ENCODE results near the gene CBFB.

DNA sequence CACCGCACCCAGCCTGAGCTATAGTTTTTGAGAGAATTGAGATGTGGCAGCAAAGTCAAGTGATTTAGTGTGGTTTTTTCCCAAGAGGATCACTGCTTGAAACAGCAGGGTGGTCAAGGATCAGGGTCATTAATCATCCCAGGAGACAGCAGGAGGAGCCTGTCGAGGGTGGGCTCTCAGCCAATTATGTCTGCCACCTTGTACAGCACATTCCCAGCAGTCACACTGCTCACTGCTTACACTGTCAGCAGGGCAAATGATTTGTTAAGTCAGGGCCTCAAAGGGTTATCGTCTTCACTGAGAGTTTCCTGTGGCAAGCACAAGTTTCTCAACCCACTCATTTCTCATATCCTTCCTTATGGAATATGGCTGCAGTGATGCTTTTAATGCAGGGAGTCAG lies 108.7 kb downstream of the CBFB start:
- TF ChIP-seq POLR2A (IDR thresholded peaks at IDR 0.05), result no peak
- TF ChIP-seq, protein P1, sequence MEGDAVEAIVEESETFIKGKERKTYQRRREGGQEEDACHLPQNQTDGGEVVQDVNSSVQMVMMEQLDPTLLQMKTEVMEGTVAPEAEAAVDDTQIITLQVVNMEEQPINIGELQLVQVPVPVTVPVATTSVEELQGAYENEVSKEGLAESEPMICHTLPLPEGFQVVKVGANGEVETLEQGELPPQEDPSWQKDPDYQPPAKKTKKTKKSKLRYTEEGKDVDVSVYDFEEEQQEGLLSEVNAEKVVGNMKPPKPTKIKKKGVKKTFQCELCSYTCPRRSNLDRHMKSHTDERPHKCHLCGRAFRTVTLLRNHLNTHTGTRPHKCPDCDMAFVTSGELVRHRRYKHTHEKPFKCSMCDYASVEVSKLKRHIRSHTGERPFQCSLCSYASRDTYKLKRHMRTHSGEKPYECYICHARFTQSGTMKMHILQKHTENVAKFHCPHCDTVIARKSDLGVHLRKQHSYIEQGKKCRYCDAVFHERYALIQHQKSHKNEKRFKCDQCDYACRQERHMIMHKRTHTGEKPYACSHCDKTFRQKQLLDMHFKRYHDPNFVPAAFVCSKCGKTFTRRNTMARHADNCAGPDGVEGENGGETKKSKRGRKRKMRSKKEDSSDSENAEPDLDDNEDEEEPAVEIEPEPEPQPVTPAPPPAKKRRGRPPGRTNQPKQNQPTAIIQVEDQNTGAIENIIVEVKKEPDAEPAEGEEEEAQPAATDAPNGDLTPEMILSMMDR (IDR thresholded peaks at IDR 0.05), result no peak

Measured in suprapubic skin (tissue), 3 donors.